HFF-Myc (cell line): ENCODE results near the gene CAPN10.

ENCODE experiments used
- DNase-seq: peaks from one replicate; pipeline ENCODE4 v3.0.0-alpha.2; 2011; ENCODE audit warnings: low read depth; ENCODE audit errors: extremely low read depth
- H3K4me3 ChIP-seq: replicated peaks from 2 replicates; pipeline ENCODE4 v1.5.1; 2011; ENCODE audit warnings: low read depth, mild to moderate bottlenecking, control low read depth, low read length
- TF ChIP-seq, protein P1 (sequence below): IDR thresholded peaks from 2 replicates; pipeline ENCODE4 v1.5.1; 2012; ENCODE audit warnings: mild to moderate bottlenecking, low read depth, low read length, control low read depth; ENCODE audit errors: missing control alignments

CAPN10 gene

DNA sequence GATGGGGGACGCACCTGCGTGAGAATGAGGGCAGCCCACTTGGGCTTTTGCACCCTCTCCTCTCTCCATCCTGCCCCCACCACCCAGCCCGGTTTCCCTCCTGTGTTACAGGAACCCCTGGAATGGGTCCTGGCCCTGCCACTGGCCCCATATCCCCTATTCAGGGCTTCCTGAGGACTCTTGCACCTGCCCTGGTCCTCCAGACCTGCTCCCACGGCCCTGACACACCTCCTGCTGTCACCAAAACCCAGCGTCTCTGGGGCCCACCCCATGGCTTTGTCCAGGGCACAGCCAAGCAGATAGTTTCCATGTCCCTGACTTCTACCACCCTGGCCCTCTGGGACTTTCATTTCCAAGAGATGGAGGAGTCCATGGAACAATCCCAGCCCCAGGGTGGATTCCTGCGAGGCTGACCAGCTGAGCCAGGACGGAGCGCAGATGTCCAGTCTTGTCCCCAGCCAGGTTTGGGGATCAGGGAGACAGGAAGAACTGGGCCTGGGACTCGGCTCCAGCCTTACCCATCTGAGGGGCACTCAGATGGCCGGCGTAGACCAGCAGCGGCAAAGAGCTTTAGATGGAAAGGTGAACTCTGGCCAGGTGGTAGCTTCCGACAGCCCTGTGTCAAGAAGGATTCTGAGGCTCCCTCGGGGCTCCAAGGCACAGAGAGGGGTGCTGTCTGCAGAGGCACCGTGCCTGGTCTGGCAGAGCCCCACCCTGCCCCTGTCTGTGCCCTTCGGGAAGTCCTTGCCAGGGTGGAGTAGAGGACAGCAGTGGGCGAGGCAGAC lies 50.8 kb downstream of the CAPN10 start:
- H3K4me3 ChIP-seq, result no peak overlapping the region
- TF ChIP-seq, protein P1, sequence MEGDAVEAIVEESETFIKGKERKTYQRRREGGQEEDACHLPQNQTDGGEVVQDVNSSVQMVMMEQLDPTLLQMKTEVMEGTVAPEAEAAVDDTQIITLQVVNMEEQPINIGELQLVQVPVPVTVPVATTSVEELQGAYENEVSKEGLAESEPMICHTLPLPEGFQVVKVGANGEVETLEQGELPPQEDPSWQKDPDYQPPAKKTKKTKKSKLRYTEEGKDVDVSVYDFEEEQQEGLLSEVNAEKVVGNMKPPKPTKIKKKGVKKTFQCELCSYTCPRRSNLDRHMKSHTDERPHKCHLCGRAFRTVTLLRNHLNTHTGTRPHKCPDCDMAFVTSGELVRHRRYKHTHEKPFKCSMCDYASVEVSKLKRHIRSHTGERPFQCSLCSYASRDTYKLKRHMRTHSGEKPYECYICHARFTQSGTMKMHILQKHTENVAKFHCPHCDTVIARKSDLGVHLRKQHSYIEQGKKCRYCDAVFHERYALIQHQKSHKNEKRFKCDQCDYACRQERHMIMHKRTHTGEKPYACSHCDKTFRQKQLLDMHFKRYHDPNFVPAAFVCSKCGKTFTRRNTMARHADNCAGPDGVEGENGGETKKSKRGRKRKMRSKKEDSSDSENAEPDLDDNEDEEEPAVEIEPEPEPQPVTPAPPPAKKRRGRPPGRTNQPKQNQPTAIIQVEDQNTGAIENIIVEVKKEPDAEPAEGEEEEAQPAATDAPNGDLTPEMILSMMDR, result no peak
- DNase-seq, result no peak

- TF ChIP-seq, protein P1, result no peak
- DNase-seq, result no peak
- H3K4me3 ChIP-seq, result no peak overlapping the region
Observed at GRCh38 chr2:240637901-240638345, 51.4 kb downstream of the CAPN10 start.

DNA sequence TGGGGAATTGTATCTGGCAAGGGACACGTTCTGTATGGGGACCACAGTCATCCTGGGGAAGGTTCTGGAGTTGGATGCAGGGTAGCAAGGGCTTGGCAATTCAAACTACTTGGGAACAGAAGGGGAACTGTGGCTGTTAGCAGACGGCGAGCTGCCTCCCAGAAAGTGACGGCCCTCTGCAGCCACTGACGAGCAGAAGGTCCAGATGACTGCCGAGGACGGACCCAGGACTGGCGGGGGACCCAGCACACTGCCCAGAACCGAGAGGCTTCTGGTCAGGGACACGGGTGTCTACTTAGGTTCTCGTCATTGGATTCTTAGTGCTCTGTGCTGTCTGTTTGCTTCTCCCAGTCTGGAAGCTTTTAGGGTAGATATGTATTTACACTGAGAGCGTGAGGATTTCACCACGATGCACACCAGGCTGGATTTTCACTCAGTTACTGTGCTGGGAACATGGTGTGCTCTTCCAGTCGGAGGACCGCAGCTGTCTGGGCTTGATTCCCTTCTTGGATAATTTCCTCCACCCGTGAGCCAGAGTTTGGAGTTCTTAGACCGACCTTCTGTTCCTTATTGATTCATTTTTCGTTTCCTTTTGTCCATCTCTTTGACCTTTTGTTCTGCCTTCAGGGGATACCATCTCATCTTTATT lies 52.1 kb downstream of the CAPN10 start:
- DNase-seq, result no peak
- TF ChIP-seq, protein P1, result no peak

GRCh38 chr2:240639566-240639965 lies 53.0 kb downstream of the CAPN10 start:
- TF ChIP-seq, protein P1, result no peak

More for the DNA sequence above, 52.1 kb downstream of the CAPN10 start:
- no peak overlapping the region for H3K4me3 ChIP-seq

GRCh38 chr2:240640939-240641338 lies 54.4 kb downstream of the CAPN10 start:
- DNase-seq, result no peak
- TF ChIP-seq, protein P1, result peak; percentile 48
- no peak overlapping the region for H3K4me3 ChIP-seq

More at GRCh38 chr2:240639566-240639965, 53.0 kb downstream of the CAPN10 start:
- no peak for DNase-seq
- H3K4me3 ChIP-seq, result no peak overlapping the region

DNA sequence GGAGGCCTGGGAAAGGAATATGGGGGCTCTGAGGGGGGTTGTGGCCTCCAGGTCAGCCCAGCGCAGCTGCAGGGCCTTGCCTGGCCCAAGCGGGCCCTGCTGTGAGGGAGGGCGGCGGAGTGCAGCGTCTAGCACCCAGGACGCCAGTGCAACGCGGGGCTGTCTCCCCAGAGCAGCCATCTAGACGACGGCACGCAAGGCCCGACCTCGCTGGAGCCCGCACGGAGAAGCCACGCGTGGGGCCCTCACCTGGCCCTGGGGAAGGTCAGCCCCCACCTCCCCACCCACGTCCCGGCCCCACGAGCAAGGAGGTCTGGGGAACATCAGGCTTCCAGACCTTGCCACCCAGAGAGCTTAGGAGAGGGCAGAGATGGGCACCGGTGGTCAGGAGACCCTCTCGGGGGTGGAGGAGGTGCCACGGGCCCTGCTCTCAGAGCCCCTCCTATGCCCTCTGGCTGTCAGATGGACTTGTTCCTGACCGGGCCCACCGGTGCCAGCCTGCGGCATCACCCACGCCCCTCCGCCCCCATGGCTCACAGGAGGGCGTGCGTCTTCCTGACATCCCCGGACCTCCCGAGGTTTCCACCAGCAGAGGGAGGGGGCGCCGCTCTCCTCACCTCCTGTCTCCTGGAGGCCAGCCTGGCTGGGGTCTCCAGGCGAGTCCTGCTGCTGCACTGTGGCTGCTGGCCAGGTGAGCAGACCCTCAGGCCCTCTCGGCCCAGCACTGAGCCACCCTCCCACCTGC lies 55.7 kb downstream of the CAPN10 start:
- no peak overlapping the region for H3K4me3 ChIP-seq
- TF ChIP-seq, protein P1, result no peak
- DNase-seq, result no peak
